Peyer's patch (tissue), 4 donors: Measurements from ENCODE around the gene ARRDC4. TPM values are rescaled to one million over a fixed set of nuclear protein-coding genes. Genes with fewer than 3 reads are reported as not detected.

Source experiments
- DNase-seq, 3 donors: peaks; one replicate each; pipeline ENCODE4 v3.0.0-alpha.2; 2017 to 2019
- H3K27ac ChIP-seq, 4 donors: fragments of 200-600 bp; sonication (generic); one replicate each; pipeline ENCODE4 v1.5.1; 2016 to 2019
- H3K27me3 ChIP-seq, 2 donors: fragments of 200-600 bp; sonication (generic); one replicate each; pipeline ENCODE4 v1.5.1; 2019
- H3K36me3 ChIP-seq, 3 donors: fragments of 200-600 bp; sonication (generic); one replicate each; pipeline ENCODE4 v1.5.1; 2016 to 2019
- H3K4me1 ChIP-seq, 4 donors: fragments of 200-600 bp; sonication (generic); one replicate each; pipeline ENCODE4 v1.5.1; 2016 to 2019
- H3K4me3 ChIP-seq, 4 donors: fragments of 200-600 bp; sonication (generic); 1 replicate in 3 of 4; 2 replicates in 1 of 4; pipeline ENCODE4 v1.5.1; 2016 to 2019; ENCODE audit warnings: mild to moderate bottlenecking in 1 of 4
- H3K9me3 ChIP-seq, 4 donors: fragments of 200-600 bp; sonication (generic); one replicate each; pipeline ENCODE4 v1.5.1; 2016 to 2019; ENCODE audit warnings: mild to moderate bottlenecking in 1 of 4
- CTCF ChIP-seq, 6 experiments: fragments of 450-650 bp in 4 of 6; fragments of 200-600 bp in 2 of 6; sonication (generic) in 1 of 6; IDR thresholded peaks; one replicate each; pipeline ENCODE4 v1.5.1; 2017 to 2019; ENCODE audit warnings: antibody characterized with exemption in 6 of 6, mild to moderate bottlenecking in 3 of 6, moderate library complexity in 1 of 6
- POLR2A ChIP-seq, 2 donors: fragments of 450-650 bp; IDR thresholded peaks; one replicate each; pipeline ENCODE4 v1.5.1; 2017; ENCODE audit warnings: antibody characterized with exemption in 2 of 2, mild to moderate bottlenecking in 2 of 2, moderate library complexity in 2 of 2
- total RNA-seq, 4 donors: library from RNA; depleted of rRNA; stranded (reverse); fragments of >200 nt; gene quantifications; one replicate each; pipeline ENCODE4 v1.1.0, GENCODE V29; 2016

The ARRDC4 gene
- total RNA-seq, 4 donors from 2014 or later = 28.2 to 110 (median 76.9) TPM

GRCh38 chr15:98017150-98017964 is 56.9 kb downstream of the ARRDC4 start:
- Histone ChIP-seq H3K4me3 (no peak overlapping the region), H3K4me1 (no peaks in the 10 kb centered on the region), H3K27me3 (no peaks in the 10 kb centered on the region), H3K9me3 (no peaks in the 10 kb centered on the region), H3K36me3 (no peaks in the 10 kb centered on the region), H3K27ac (peak overlapping the region in 1 of 4 donors; percentile 43)
- no peak for DNase-seq
- TF ChIP-seq POLR2A (IDR thresholded peaks at IDR 0.05) (no peak), CTCF (IDR thresholded peaks at IDR 0.05) (no peak)

GRCh38 chr15:98018761-98019351 is 58.4 kb downstream of the ARRDC4 start:
- Histone ChIP-seq H3K9me3 (no peaks in the 10 kb centered on the region), H3K4me1 (no peaks in the 10 kb centered on the region), H3K36me3 (no peaks in the 10 kb centered on the region), H3K27me3 (no peaks in the 10 kb centered on the region), H3K27ac (no peak overlapping the region), H3K4me3 (no peak overlapping the region)
- TF ChIP-seq POLR2A (IDR thresholded peaks at IDR 0.05) (no peak), CTCF (IDR thresholded peaks at IDR 0.05) (no peak)
- DNase-seq = no peak
